K562 (cell line): ENCODE measurements around the gene RPE. TPM values are rescaled to one million over a fixed set of nuclear protein-coding genes. Genes with fewer than 3 reads are reported as not detected.

Experiments
- ATAC-seq: fragments of 200-7000 bp; cut with Tn5 transposase; 3 replicates; pipeline ENCODE4 v1.9.1; 2020; ENCODE audit warnings: moderate library complexity
- BruUV-seq: library from RNA; stranded (reverse); fragments of 400-500 nt; replicated peaks from 2 replicates; lab custom pipeline; 2021; lab: Mats Ljungman, UMichigan
- CTCF ChIA-PET: fragments of 300-600 bp; formaldehyde crosslinking; extraction: SDS; loops from one replicate; lab custom pipeline; 2021; ENCODE audit warnings: low intra/inter-chr PET ratio; lab: Yijun Ruan, JAX
- POLR2A ChIA-PET: fragments of 300-600, 350-650 bp; sonication (Branson Sonifier 250); formaldehyde crosslinking; extraction: SDS; loops from one replicate; lab custom pipeline; 2021; ENCODE audit warnings: antibody characterized with exemption, inconsistent platforms; lab: Yijun Ruan, JAX
- DNase-seq, 4 experiments: peaks; one replicate each; pipeline versions ENCODE4 v3.0.0 to v3.0.0-alpha.2; 2011 to 2018; ENCODE audit warnings: low spot score in 3 of 4, mixed read lengths in 3 of 4; ENCODE audit errors: extremely low read depth in 1 of 4
- FAIRE-seq: peaks from 2 replicates; lab custom pipeline; 2011; peaks lifted over from hg19 to GRCh38; lab: Jason Lieb, UNC
- H2AFZ ChIP-seq: 2 replicates; pipeline ENCODE4 v1.6.0; 2011; ENCODE audit warnings: low read depth, low read length, control low read depth, inconsistent platforms
- H3K27ac ChIP-seq: fragments of 200-600 bp; 3 replicates; pipeline ENCODE4 v1.8.0; 2011; ENCODE audit warnings: low read depth, mild to moderate bottlenecking, control low read depth, inconsistent platforms, low read length, moderate library complexity, mixed read lengths; ENCODE audit errors: extremely low read depth
- H3K27me3 ChIP-seq, 2 experiments: fragments of 300-600 bp in 1 of 2; 2 replicates in 1 of 2; 3 replicates in 1 of 2; pipeline versions ENCODE4 v1.6.0 to v1.8.0; 2011; ENCODE audit warnings: inconsistent platforms in 2 of 2, low read length in 2 of 2, mild to moderate bottlenecking in 1 of 2, mixed read lengths in 1 of 2, moderate library complexity in 1 of 2; ENCODE audit not compliant: control insufficient read depth in 2 of 2, insufficient read depth in 2 of 2
- H3K36me3 ChIP-seq: fragments of 300-600 bp; 3 replicates; pipeline ENCODE4 v1.8.0; 2011; ENCODE audit warnings: mild to moderate bottlenecking, low read length, inconsistent platforms; ENCODE audit not compliant: control insufficient read depth, insufficient read depth
- H3K4me1 ChIP-seq, 2 experiments: fragments of 200-600 bp in 1 of 2; replicated peaks in 1 of 2; 2 replicates in 1 of 2; 3 replicates in 1 of 2; pipeline versions ENCODE4 v1.5.1 to v1.8.0; 2011; ENCODE audit warnings: inconsistent platforms in 2 of 2, low read length in 2 of 2, mild to moderate bottlenecking in 1 of 2, mixed read lengths in 1 of 2, moderate library complexity in 1 of 2; ENCODE audit not compliant: control insufficient read depth in 2 of 2, insufficient read depth in 2 of 2
- H3K4me2 ChIP-seq: 2 replicates; pipeline ENCODE4 v1.6.1; 2011; ENCODE audit warnings: low read length, control low read depth, inconsistent platforms, mixed read lengths; ENCODE audit not compliant: insufficient read depth
- H3K4me3 ChIP-seq: fragments of 200-600 bp; sonication (generic), shearing (Covaris generic); 2 replicates; pipeline ENCODE4 v1.5.1; 2016; ENCODE audit warnings: control low read depth, inconsistent platforms
- H3K79me2 ChIP-seq: fragments of 200-600 bp; 3 replicates; pipeline ENCODE4 v1.8.0; 2011; ENCODE audit warnings: low read length, inconsistent platforms; ENCODE audit not compliant: control insufficient read depth, insufficient read depth
- H3K9ac ChIP-seq, 2 experiments: 2 replicates each; pipeline versions ENCODE4 v1.6.0 to v1.6.1; 2011; ENCODE audit warnings: low read depth in 2 of 2, low read length in 2 of 2, control low read depth in 1 of 2, inconsistent platforms in 1 of 2, mild to moderate bottlenecking in 1 of 2, mixed read lengths in 1 of 2; ENCODE audit not compliant: insufficient read depth in 1 of 2
- H3K9me1 ChIP-seq: one replicate; pipeline ENCODE4 v1.6.0; 2011; ENCODE audit warnings: inconsistent platforms, mild to moderate bottlenecking, low read length, moderate library complexity; ENCODE audit not compliant: control insufficient read depth, insufficient read depth
- H3K9me3 ChIP-seq: replicated peaks from 2 replicates; pipeline ENCODE4 v1.5.1; 2011; ENCODE audit warnings: low read depth, low read length, inconsistent platforms; ENCODE audit not compliant: control insufficient read depth, insufficient read depth
- H4K20me1 ChIP-seq: replicated peaks from 2 replicates; pipeline ENCODE4 v1.6.1; 2011; ENCODE audit warnings: low read length, inconsistent platforms, mixed read lengths; ENCODE audit not compliant: control insufficient read depth, insufficient read depth
- LCOR ChIP-seq: sonication (generic); formaldehyde crosslinking; IDR thresholded peaks from 2 replicates; pipeline ENCODE4 v1.8.0; 2022; ENCODE audit warnings: mild to moderate bottlenecking, missing genetic modification reagents
- NFYB ChIP-seq: IDR thresholded peaks from 2 replicates; pipeline ENCODE4 v1.6.1; 2011; ENCODE audit warnings: mild to moderate bottlenecking, moderate library complexity; ENCODE audit not compliant: insufficient read length; ENCODE audit errors: extremely low read depth
- SNIP1 ChIP-seq: fragments of 450-650 bp; IDR thresholded peaks from 2 replicates; pipeline ENCODE4 v1.7.1; 2017; ENCODE audit warnings: low read depth, mild to moderate bottlenecking
- TEAD4 ChIP-seq, 2 experiments: sonication (generic) in 1 of 2; formaldehyde crosslinking in 1 of 2; IDR thresholded peaks; 2 replicates each; pipeline versions ENCODE4 v1.6.1 to v1.8.0; 2012 to 2022; ENCODE audit warnings: borderline replicate concordance in 1 of 2, inconsistent platforms in 1 of 2, low read length in 1 of 2, mild to moderate bottlenecking in 1 of 2, missing genetic modification reagents in 1 of 2
- YY1 ChIP-seq, 3 experiments: IDR thresholded peaks; 2 replicates each; pipeline ENCODE4 v1.6.1; 2011; ENCODE audit warnings: low read length in 2 of 3, mild to moderate bottlenecking in 2 of 3, moderate library complexity in 2 of 3, borderline replicate concordance in 1 of 3, control low read depth in 1 of 3, low read depth in 1 of 3; ENCODE audit not compliant: insufficient read depth in 3 of 3, insufficient replicate concordance in 2 of 3, control insufficient read depth in 1 of 3, insufficient read length in 1 of 3; ENCODE audit errors: extremely low read depth in 1 of 3
- ZC3H4 ChIP-seq: sonication (generic); formaldehyde crosslinking; IDR thresholded peaks from 2 replicates; pipeline ENCODE4 v1.9.0; 2021; ENCODE audit warnings: missing genetic modification reagents, borderline replicate concordance
- WGBS: fragments of 100-300 bp; shearing (Covaris generic); methylation state at CpG from one replicate; pipeline ENCODE4 v1.1.6; 2016; ENCODE audit warnings: low coverage, mixed read lengths; ENCODE audit not compliant: insufficient coverage; ENCODE audit errors: missing lambda C conversion rate; 5-methylcytosine and 5-hydroxymethylcytosine counted together
- in situ Hi-C: fragments of 300-500 bp; cut with MboI; formaldehyde crosslinking; loops from 4 replicates; pipeline ENCODE4 v1.15.0; 2018; ENCODE audit warnings: inconsistent platforms, mixed read lengths
- intact Hi-C: fragments of 100-400 bp; cut with micrococcal nuclease; formaldehyde crosslinking; loops from 2 replicates; pipeline ENCODE4 v1.14.2; 2022
- polyA plus RNA-seq, 8 experiments: library from polyadenylated mRNA; depleted of rRNA in 4 of 8; stranded (reverse) in 5 of 8; unstranded in 3 of 8; fragments of >200 nt; fragmentation: Nextera tagmentation in 2 of 8; fragmentation: Illumina TruSeq in 1 of 8; extraction: Ambion mirVana in 2 of 8; extraction: Trizol in 1 of 8; gene quantifications; 2 replicates each; pipeline versions ENCODE4 v1.2.1 to v1.2.3, GENCODE V29; 2011 to 2014; ENCODE audit warnings: inconsistent platforms in 1 of 8, missing spikeins in 1 of 8
- total RNA-seq, 7 experiments: library from RNA; depleted of rRNA in 6 of 7; stranded (reverse); fragments of >200 nt in 6 of 7; fragmentation: Illumina TruSeq in 2 of 7; extraction: Trizol in 2 of 7; gene quantifications; 2 replicates each; pipeline versions ENCODE4 v1.2.1 to v1.2.3, GENCODE V29; 2011 to 2021; ENCODE audit warnings: low replicate concordance in 1 of 7
- TF ChIP-seq, protein P1 (sequence below): fragments of 250-450 bp; sonication (Bioruptor Pico); IDR thresholded peaks from 2 replicates; pipeline ENCODE4 v1.4.0; 2020; ENCODE audit warnings: mild to moderate bottlenecking, moderate library complexity, borderline replicate concordance

Gene RPE
- total and polyA plus RNA-seq, 9 of the 15 experiments (the other 6 are each of a cell fraction or from before 2014, with no cell fraction given), result 33.5 to 65.3 (median 50.4) TPM

DNA sequence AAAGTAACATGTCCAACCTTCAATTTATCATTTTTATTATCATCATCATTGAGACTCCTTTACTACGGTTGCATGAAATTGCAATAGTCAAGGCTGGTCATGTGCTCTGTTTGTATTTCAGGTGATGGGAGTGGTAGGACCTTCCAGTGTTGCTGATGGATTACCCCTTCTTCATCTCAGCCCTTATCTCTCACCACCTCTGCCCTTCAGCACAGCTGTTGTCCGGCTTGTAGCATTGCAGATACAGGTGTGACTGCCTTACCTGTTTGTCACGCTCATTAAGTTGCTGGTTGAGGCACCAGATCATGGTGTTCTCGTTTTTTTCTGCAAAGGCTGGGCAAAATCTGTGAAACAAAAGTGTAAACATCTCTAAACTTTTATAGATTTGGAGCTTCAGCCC, 31.7 kb upstream of the RPE start:
- Histone ChIP-seq H3K4me3 (no peak overlapping the region), H2AFZ (no peak overlapping the region), H3K27ac (no peak overlapping the region), H3K9me1 (no peaks in the 10 kb centered on the region), H3K4me2 (no peak overlapping the region), H3K4me1 (no peaks in the 10 kb centered on the region), H4K20me1 (no peaks in the 10 kb centered on the region), H3K36me3 (no peaks in the 10 kb centered on the region), H3K9me3 (no peaks in the 10 kb centered on the region), H3K27me3 (no peaks in the 10 kb centered on the region), H3K9ac (no peak overlapping the region), H3K79me2 (no peaks in the 10 kb centered on the region)
- POLR2A ChIA-PET, result interaction anchor here (0.8 kb wide), 1 partner anchor 13 kb away, joined by 3 read pairs; no protein-coding TSS in a partner anchor
- no peak for FAIRE-seq
- no peak for DNase-seq
- intact Hi-C loops (no loop called here), in situ Hi-C loops (no loop called here)
- 4% methylated on average over 4 of the region's 4 CpGs for WGBS
- TF ChIP-seq NFYB, result no peak
- TF ChIP-seq YY1 (IDR thresholded peaks at IDR 0.05; ENCODE audit: borderline replicate concordance in 1 of 3, control insufficient read depth in 1 of 3, extremely low read depth in 1 of 3, insufficient read depth in 3 of 3, insufficient read length in 1 of 3, insufficient replicate concordance in 2 of 3, low read depth in 1 of 3, low read length in 2 of 3), result no peak
- TF ChIP-seq, protein P1, sequence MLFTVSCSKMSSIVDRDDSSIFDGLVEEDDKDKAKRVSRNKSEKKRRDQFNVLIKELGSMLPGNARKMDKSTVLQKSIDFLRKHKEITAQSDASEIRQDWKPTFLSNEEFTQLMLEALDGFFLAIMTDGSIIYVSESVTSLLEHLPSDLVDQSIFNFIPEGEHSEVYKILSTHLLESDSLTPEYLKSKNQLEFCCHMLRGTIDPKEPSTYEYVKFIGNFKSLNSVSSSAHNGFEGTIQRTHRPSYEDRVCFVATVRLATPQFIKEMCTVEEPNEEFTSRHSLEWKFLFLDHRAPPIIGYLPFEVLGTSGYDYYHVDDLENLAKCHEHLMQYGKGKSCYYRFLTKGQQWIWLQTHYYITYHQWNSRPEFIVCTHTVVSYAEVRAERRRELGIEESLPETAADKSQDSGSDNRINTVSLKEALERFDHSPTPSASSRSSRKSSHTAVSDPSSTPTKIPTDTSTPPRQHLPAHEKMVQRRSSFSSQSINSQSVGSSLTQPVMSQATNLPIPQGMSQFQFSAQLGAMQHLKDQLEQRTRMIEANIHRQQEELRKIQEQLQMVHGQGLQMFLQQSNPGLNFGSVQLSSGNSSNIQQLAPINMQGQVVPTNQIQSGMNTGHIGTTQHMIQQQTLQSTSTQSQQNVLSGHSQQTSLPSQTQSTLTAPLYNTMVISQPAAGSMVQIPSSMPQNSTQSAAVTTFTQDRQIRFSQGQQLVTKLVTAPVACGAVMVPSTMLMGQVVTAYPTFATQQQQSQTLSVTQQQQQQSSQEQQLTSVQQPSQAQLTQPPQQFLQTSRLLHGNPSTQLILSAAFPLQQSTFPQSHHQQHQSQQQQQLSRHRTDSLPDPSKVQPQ (CRISPR knock-in tag), result no peak
- no peak for TF ChIP-seq LCOR (CRISPR knock-in tag)
- no peak for TF ChIP-seq ZC3H4 (CRISPR knock-in tag)
- TF ChIP-seq TEAD4 (IDR thresholded peaks at IDR 0.05; ENCODE audit: low read length), result no peak
- no peak for TF ChIP-seq TEAD4 (CRISPR knock-in tag; IDR thresholded peaks at IDR 0.05; ENCODE audit: borderline replicate concordance)
- no peak for TF ChIP-seq SNIP1
- no peak for ATAC-seq
- BruUV-seq, result no TSS peak
- CTCF ChIA-PET, result no interaction called here
